Measurements from ENCODE around the gene JUND.
A peak's percentile ranks its signal among the peaks of the same experiment; 100 is the strongest.

- peak; percentile 25; the same call in 2 of the 3 replicates for TF ChIP-seq SMC3 (IDR thresholded peaks at IDR 0.05)
- no peak for TF ChIP-seq CTCF (IDR thresholded peaks at IDR 0.05)
- TF ChIP-seq ELK1 (IDR thresholded peaks at IDR 0.05; ENCODE audit: low read depth, low read length): no peak
- no peak for TF ChIP-seq POLR2A (IDR thresholded peaks at IDR 0.05; ENCODE audit: low read length)
- TF ChIP-seq, protein P1, sequence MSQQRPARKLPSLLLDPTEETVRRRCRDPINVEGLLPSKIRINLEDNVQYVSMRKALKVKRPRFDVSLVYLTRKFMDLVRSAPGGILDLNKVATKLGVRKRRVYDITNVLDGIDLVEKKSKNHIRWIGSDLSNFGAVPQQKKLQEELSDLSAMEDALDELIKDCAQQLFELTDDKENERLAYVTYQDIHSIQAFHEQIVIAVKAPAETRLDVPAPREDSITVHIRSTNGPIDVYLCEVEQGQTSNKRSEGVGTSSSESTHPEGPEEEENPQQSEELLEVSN (IDR thresholded peaks at IDR 0.05; ENCODE audit: borderline replicate concordance, low read depth): no peak
Observed at GRCh38 chr19:18292810-18293641, 11.6 kb upstream of the JUND start.

Data from A549 (cell line).